ENCODE results near the gene ABCD4. TPM values are rescaled to one million over a fixed set of nuclear protein-coding genes. Genes with fewer than 3 reads are reported as not detected.

The ABCD4 gene
- polyA plus RNA-seq, 1 donor (not counting 4 experiments of a cell fraction or from before 2014, with no cell fraction given), result 12.9 TPM

DNA sequence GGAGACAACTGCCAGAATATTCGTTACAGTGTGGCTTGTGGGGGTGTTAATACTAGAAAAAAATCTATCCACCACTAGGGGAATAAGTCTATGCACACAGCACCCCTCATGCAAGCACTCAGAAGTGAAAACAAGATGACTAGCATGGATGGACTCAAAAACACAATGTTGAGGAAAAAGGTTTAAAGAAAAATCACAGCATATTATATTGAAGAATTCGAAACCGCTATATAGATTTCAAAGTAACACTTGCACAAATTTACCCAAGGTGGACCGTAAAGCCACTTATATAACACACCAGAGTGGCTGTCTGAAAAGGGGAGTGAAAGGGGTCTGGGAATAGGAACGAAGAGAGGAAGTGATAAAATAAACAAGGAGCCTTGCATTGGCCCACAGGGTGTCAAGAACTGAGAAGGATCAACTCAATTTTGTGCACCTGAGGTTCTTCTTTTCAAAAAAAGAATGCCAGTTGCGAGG, 544 bp downstream of the ABCD4 start:
- no peaks in the 10 kb centered on the region for H3K9me1 ChIP-seq (ENCODE audit: control insufficient read depth, extremely low read depth, insufficient read depth, low read length)
- peak overlapping the region; percentile 97 for H3K4me2 ChIP-seq (ENCODE audit: control insufficient read depth, extremely low read depth, insufficient read depth, low read depth, low read length)
- DNase-seq (ENCODE audit: low read depth, low spot score) (no peak), FAIRE-seq (no peak)
- H3K9ac ChIP-seq (ENCODE audit: control insufficient read depth, extremely low read depth, insufficient read depth, low read length), result peak overlapping the region; percentile 80
- H3K27ac ChIP-seq (ENCODE audit: control insufficient read depth, insufficient read depth, low read length), result peak overlapping the region; percentile 50
- H3K36me3 ChIP-seq (ENCODE audit: control insufficient read depth in 2 of 2, extremely low read depth in 1 of 2, insufficient read depth in 2 of 2, low read length in 2 of 2), result peaks cover 3 to 8% of the 10 kb centered on the region in 2 experiments
- H3K4me1 ChIP-seq (ENCODE audit: control insufficient read depth, extremely low read depth, insufficient read depth, low read length), result peaks cover 8% of the 10 kb centered on the region
- no peaks in the 10 kb centered on the region for H3K27me3 ChIP-seq (ENCODE audit: control insufficient read depth, extremely low read depth, insufficient read depth, low read length)
- dilution Hi-C loops (cut with MboI; ENCODE audit: extremely low pct_ligation_motif_present, low sequenced_read_pairs), result no loop called here
- H4K20me1 ChIP-seq (ENCODE audit: control insufficient read depth, extremely low read depth, insufficient read depth, low read length), result no peaks in the 10 kb centered on the region
- no peaks in the 10 kb centered on the region for H3K9me3 ChIP-seq (ENCODE audit: control insufficient read depth, low read depth, low read length)
- peak overlapping the region; percentile 92 for H2AFZ ChIP-seq (ENCODE audit: control insufficient read depth, low read length)
- TF ChIP-seq, protein P1, sequence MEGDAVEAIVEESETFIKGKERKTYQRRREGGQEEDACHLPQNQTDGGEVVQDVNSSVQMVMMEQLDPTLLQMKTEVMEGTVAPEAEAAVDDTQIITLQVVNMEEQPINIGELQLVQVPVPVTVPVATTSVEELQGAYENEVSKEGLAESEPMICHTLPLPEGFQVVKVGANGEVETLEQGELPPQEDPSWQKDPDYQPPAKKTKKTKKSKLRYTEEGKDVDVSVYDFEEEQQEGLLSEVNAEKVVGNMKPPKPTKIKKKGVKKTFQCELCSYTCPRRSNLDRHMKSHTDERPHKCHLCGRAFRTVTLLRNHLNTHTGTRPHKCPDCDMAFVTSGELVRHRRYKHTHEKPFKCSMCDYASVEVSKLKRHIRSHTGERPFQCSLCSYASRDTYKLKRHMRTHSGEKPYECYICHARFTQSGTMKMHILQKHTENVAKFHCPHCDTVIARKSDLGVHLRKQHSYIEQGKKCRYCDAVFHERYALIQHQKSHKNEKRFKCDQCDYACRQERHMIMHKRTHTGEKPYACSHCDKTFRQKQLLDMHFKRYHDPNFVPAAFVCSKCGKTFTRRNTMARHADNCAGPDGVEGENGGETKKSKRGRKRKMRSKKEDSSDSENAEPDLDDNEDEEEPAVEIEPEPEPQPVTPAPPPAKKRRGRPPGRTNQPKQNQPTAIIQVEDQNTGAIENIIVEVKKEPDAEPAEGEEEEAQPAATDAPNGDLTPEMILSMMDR (optimal IDR thresholded peaks at IDR 0.05 in 1 of 3, IDR thresholded peaks at IDR 0.05 in 1 of 3, conservative IDR thresholded peaks at IDR 0.05 in 1 of 3; ENCODE audit: extremely low read depth in 1 of 3, insufficient read depth in 2 of 3, low read length in 3 of 3), result peak in 2 of 3 experiments; percentile 38 to 57
- TF ChIP-seq EZH2 (IDR thresholded peaks at IDR 0.05; ENCODE audit: low read length), result no peak
- H3K79me2 ChIP-seq (ENCODE audit: control insufficient read depth, insufficient read depth, low read length), result peaks cover 16% of the 10 kb centered on the region
- H3K4me3 ChIP-seq (ENCODE audit: control insufficient read depth in 2 of 3, extremely low read depth in 1 of 3, insufficient read depth in 2 of 3, low read depth in 1 of 3, low read length in 3 of 3), result peak overlapping the region; percentile 88 to 99 (median 95)

- H3K4me3 ChIP-seq (ENCODE audit: control insufficient read depth in 2 of 3, extremely low read depth in 1 of 3, insufficient read depth in 2 of 3, low read depth in 1 of 3, low read length in 3 of 3), result peak overlapping the region; percentile 88 to 99 (median 95)
- H3K36me3 ChIP-seq (ENCODE audit: control insufficient read depth in 2 of 2, extremely low read depth in 1 of 2, insufficient read depth in 2 of 2, low read length in 2 of 2), result peaks cover 3 to 8% of the 10 kb centered on the region in 2 experiments
- peak overlapping the region; percentile 97 for H3K4me2 ChIP-seq (ENCODE audit: control insufficient read depth, extremely low read depth, insufficient read depth, low read depth, low read length)
- dilution Hi-C loops (cut with MboI; ENCODE audit: extremely low pct_ligation_motif_present, low sequenced_read_pairs), result no loop called here
- no peaks in the 10 kb centered on the region for H3K9me1 ChIP-seq (ENCODE audit: control insufficient read depth, extremely low read depth, insufficient read depth, low read length)
- FAIRE-seq, result no peak
- TF ChIP-seq, protein P1 (optimal IDR thresholded peaks at IDR 0.05 in 1 of 3, IDR thresholded peaks at IDR 0.05 in 1 of 3, conservative IDR thresholded peaks at IDR 0.05 in 1 of 3; ENCODE audit: extremely low read depth in 1 of 3, insufficient read depth in 2 of 3, low read length in 3 of 3), result no peak
- no peak for TF ChIP-seq EZH2 (IDR thresholded peaks at IDR 0.05; ENCODE audit: low read length)
- peak overlapping the region; percentile 92 for H2AFZ ChIP-seq (ENCODE audit: control insufficient read depth, low read length)
- DNase-seq (ENCODE audit: low read depth, low spot score), result no peak
- no peaks in the 10 kb centered on the region for H3K9me3 ChIP-seq (ENCODE audit: control insufficient read depth, low read depth, low read length)
- peak overlapping the region; percentile 50 for H3K27ac ChIP-seq (ENCODE audit: control insufficient read depth, insufficient read depth, low read length)
- H3K27me3 ChIP-seq (ENCODE audit: control insufficient read depth, extremely low read depth, insufficient read depth, low read length), result no peaks in the 10 kb centered on the region
- no peaks in the 10 kb centered on the region for H4K20me1 ChIP-seq (ENCODE audit: control insufficient read depth, extremely low read depth, insufficient read depth, low read length)
- peak overlapping the region; percentile 80 for H3K9ac ChIP-seq (ENCODE audit: control insufficient read depth, extremely low read depth, insufficient read depth, low read length)
- peaks cover 16% of the 10 kb centered on the region for H3K79me2 ChIP-seq (ENCODE audit: control insufficient read depth, insufficient read depth, low read length)
- peaks cover 8% of the 10 kb centered on the region for H3K4me1 ChIP-seq (ENCODE audit: control insufficient read depth, extremely low read depth, insufficient read depth, low read length)
Measured at GRCh38 chr14:74301594-74302151, 1.1 kb downstream of the ABCD4 start.
